ENCODE measurements around the gene ZC3H10. TPM values are rescaled to one million over a fixed set of nuclear protein-coding genes. Genes with fewer than 3 reads are reported as not detected.

ZC3H10 gene
- polyA plus RNA-seq, 3 donors, result 5.1 to 6.5 (median 5.8) TPM

DNA sequence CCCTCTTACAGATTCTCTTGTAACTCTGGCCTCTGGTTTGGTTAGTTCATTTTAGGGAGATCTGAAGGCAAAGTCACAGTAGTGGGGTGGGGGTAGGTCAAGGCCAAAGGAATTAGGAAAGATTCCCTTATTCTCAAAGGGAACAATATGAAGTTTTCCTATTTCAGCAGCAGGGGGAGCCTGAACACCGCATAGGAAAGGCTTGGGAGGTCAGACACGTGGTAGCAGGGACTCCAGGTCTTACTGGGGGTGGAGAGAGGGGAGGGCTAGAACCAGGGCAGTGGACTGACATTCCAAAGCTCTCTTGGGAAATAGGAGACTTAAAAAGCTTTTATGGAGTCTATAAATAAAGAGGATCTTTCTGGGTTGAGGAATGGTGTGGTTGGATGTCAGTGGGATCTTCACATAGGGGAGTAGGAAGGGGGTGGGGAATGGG, 1.3 kb downstream of the ZC3H10 start:
- peak in 8 of 11 donors; percentile 70 to 93 (median 84) for DNase-seq (ENCODE audit: extremely low read depth in 1 of 11, low read depth in 9 of 11, low spot score in 4 of 11)

DNA sequence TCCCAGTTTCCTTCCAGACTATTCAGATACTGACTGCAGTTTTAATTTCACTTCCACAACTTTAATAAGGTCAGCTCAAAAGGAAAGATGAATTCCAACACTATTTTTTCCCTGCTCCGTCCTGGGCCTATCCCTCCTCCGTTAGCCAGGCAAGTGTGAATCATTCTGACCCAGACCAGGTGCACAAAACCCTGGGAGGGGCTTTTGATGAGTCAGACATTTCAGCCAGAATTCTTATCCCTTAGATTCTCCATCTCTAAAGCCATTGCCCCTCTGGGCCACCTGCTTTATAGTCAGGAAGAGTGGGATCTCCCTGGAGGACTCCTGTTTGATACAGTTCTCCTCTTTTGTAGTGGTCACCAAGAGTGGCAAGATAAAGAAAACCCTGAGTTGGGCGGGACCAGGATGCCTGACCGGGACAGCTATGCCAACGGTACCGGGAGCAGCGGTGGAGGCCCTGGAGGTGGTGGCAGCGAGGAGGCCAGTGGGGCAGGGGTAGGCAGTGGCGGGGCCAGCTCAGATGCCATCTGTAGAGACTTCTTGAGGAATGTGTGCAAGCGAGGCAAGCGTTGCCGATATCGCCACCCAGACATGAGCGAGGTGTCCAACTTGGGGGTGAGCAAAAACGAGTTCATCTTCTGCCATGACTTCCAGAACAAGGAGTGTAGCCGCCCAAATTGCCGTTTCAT, 2.2 kb downstream of the ZC3H10 start:
- DNase-seq (ENCODE audit: extremely low read depth in 1 of 11, low read depth in 9 of 11, low spot score in 4 of 11), result no peak

DNA sequence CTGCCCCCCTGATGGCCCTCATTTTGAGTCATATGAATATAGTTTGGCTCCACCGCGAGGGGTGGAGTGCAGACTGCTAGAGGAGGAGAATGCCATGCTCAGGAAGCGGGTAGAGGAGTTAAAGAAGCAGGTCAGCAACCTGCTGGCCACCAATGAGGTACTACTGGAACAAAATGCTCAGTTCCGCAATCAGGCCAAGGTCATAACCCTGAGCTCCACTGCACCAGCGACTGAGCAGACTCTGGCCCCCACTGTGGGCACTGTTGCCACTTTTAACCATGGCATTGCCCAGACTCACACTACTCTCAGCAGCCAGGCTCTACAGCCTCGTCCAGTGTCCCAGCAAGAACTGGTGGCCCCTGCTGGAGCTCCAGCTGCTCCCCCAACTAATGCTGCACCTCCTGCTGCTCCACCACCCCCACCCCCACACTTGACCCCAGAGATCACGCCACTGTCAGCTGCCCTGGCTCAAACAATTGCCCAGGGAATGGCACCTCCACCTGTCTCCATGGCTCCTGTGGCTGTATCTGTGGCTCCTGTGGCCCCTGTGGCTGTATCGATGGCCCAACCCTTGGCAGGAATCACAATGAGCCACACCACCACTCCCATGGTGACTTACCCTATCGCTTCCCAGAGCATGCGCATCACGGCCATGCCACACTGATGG, 3.3 kb downstream of the ZC3H10 start:
- DNase-seq (ENCODE audit: extremely low read depth in 1 of 11, low read depth in 9 of 11, low spot score in 4 of 11), result no peak

DNA sequence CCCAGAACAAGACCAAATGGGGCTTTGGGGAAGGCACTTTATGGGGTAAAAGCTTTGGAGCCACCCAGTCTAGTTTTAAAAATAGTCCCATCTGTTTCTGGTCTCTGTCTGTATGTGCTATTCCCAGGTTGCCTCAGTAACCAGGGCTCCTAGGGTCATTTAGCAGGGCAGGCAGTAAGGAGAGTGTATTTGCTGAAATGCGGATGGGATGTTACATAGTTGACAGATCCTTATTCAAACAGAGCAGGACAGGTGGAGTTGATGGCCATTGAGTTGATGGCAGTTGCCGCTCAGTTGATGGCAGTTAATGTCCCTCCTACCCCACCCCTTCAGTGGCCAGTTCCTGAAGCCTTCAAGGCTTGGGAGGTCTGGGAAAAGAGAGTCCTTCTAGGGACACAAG, 4.6 kb downstream of the ZC3H10 start:
- DNase-seq (ENCODE audit: extremely low read depth in 1 of 11, low read depth in 9 of 11, low spot score in 4 of 11), result no peak

DNA sequence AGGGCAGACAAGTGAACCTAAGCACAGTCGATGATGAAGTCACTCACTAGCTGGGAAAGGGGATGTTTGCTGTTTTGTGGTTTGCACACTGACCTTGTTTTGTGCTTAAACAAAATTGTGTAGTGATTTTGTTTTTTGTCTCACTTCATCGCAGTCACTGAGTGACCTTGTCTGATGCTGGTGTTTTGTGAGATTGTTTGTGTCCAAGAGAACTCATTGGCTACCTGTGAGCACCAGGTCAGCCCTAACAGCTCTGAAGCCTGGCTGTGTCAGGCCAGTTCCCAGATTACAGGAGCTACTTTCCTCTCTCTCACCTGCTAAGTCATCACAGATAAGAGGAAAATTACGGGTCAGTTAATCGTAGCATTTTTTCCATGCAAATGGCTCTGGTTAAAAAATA, 6.1 kb downstream of the ZC3H10 start:
- no peak for DNase-seq (ENCODE audit: extremely low read depth in 1 of 11, low read depth in 9 of 11, low spot score in 4 of 11)

DNA sequence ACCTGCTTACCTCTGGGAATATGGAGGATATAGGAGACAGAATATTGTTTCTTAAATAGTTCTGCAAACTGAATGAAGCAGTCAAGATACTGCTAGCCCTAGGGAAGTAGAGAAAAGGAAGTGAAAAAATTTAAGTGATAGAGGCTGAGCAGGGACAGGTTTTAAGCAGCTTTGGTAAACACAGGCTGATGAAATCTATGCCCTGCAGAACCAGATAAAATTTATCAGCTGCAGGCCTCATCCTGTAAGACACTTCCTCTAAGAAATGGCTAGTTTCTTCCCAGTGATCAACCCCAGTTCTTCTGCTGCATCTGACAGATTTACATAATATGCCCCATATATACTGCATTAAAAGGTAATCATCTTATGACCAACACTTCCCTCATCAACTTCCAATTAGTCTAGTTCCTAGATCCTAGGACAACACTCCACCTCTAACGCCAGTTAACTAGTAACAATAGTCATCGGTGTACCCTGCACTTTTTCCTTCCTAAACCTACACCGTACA, 8.7 kb downstream of the ZC3H10 start:
- no peak for DNase-seq (ENCODE audit: extremely low read depth in 1 of 11, low read depth in 9 of 11, low spot score in 4 of 11)

DNA sequence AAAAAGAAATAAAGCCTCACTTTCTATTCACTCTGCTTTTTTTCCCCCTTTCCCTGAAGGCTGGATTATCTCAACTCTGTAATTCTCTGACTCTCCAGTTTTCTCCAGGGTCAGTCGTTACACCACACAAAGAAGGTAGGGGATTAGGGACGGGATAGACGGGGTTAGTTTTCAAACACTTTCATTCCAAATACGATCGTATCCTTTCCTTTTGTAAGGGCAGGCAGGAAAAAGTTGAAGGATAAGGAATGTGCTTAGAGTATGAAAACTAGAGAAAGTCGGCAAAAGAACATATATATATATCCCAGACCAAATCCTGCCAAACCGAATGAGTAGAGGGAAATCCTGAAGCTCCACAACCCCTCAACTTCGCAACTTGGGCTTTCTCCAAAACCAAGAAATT, 9.4 kb downstream of the ZC3H10 start:
- DNase-seq (ENCODE audit: extremely low read depth in 1 of 11, low read depth in 9 of 11, low spot score in 4 of 11), result no peak

DNA sequence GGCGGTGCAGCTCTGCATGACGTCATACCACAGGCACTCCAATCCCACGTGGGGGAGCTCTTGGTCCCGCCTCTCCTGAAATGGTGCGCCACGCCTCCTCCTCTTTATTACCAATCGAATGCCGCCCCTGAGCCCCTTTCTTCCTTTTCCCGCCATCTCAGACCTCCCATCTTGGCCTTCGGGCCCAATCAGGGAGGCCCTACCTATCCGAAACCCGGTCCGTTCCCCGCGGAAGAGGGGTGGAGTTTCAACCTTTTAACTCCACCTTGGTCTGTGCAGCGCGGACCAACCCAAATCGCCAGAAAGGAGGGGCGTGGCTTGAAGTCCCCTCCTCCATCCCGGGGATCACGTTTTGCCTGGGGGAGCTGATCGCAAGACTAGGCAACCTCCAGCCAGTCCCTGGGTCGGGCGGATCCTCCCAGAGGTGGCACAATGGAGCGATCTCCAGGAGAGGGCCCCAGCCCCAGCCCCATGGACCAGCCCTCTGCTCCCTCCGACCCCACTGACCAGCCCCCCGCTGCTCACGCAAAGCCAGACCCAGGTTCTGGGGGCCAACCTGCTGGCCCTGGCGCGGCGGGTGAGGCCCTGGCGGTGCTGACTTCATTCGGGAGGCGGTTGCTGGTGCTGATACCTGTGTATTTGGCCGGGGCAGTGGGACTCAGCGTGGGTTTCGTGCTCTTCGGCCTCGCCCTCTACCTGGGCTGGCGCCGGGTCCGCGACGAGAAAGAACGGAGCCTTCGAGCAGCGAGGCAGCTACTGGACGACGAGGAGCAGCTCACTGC, 10.0 kb downstream of the ZC3H10 start, which contains the start of gene ESYT1:
Gene ESYT1 (plus strand): TSS at position 380 of the 782 bp plus-strand sequence. CDS start 53 bp downstream, at position 433.
- DNase-seq (ENCODE audit: extremely low read depth in 1 of 11, low read depth in 9 of 11, low spot score in 4 of 11), result peak; percentile 96 to 100 (median 99)

DNA sequence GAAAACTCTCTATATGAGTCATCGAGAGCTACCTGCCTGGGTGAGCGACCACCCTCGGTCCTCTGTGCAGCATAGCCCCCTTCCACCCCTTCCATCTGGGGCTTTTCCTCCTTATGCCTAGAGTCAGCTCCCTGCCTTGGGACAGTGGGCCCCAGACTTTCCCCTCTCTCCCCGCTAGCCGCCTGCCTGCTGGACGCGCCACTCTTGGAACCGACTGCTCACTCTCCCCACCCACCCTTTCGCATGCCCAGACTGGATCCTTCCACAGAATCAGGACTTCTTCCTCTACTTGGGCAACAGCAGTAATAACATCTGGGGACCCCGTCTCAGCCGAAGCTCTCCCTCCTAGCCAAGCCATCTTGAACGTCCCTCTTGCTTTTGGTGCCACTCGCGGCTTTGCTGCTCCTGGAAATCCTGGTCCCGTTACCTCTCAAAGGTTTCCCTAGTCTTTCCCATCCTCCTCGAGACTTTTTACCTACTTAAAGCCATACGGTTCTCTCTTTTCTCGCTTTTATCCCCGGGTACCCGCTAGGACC, 10.7 kb downstream of the ZC3H10 start:
- no peak for DNase-seq (ENCODE audit: extremely low read depth in 1 of 11, low read depth in 9 of 11, low spot score in 4 of 11)

DNA sequence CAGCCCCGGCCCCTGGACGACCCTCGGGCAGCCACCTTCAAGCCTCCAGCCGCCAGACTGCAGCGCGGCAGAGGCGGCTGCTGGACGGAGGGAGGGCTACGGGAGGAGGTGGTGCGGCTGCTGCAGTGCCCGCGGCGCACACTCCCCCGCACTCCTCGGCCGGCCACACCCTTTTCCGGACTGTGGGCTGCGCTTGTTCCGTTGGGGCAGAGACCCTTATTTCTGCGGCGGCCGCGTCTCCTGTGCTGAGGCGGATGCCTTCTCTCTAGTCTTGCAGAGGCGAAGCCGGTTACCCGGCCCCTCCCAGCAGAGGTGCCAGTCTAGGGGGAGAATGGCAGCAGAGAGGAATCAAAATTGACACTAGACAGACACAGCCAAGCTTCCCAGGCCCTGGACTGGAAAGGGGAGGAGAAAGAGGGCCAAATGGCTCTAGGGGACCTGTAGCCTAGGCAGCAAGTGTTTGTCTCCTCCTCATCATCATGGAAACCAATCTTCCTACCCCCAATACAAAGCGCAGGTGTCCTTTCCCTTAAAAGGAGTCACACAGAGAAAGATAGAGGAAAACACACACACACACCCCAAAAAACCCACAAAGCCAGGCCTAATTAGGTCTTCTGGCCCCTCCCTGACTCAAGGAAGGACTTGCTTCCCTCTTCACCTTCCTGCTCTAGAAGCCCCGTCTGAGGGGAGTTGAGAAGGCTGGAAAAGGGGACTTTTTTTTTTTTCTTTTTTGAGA, 11.3 kb downstream of the ZC3H10 start:
- DNase-seq (ENCODE audit: extremely low read depth in 1 of 11, low read depth in 9 of 11, low spot score in 4 of 11), result no peak

DNA sequence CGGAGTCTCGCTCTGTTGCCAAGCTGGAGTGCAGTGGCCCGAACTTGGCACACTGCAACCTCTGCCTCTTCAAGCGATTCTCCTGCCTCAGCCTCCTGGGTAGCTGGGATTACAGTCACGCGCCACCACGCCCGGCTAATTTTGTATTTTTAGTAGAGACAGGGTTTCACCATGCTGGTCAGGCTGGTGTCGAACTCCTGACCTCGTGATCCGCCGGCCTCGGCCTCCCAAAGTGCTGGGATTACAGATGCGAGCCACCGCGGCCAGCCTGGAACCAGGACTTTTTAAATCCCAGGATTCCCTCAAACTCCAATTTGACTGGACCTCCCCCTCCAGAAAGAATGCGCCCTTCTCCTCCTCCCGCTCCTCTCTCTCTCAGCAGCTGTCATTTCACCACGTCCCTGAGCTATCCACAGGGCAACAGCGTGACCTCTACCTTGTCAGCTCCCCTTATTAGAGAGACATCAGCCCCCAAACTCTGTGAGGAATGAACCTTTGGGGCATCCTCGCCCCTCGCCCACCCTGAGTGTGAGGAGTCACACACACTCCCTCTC, 12.0 kb downstream of the ZC3H10 start:
- DNase-seq (ENCODE audit: extremely low read depth in 1 of 11, low read depth in 9 of 11, low spot score in 4 of 11), result no peak

DNA sequence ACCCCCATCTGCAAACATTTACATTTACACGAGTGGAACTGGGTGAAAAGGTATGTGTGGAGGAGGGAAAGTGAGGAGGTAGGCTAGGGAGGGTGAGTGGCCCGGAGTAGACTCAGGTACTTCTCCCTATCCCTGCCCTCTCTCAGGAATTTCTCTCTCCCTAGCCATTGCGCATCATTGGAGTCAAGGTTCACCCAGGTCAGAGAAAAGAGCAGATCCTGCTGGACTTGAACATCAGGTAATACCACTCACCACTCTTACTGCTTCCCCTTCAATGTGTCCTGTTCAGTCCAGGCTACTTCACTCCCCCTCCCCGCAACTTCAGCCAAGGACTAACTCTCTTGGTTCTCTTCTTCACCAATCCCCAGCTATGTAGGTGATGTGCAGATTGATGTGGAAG, 12.8 kb downstream of the ZC3H10 start:
- no peak for DNase-seq (ENCODE audit: extremely low read depth in 1 of 11, low read depth in 9 of 11, low spot score in 4 of 11)

DNA sequence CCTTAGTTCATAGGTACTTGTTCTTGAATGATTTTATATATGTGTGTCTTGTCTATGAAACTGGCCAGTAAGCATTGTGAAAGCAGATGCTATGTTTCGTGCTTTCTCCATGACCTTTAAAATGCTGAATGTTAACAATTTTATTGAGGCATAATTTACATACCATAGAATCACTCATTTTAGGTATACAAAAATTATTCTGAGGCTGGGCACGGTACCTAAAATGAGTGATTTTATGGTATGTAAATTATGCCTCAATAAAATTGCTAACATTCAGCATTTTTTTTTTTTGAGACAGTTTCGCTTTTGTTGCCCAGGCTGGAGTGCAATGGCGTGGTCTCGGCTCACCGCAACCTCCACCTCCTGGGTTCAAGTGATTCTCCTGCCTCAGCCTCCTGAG, 16.8 kb downstream of the ZC3H10 start:
- no peak for DNase-seq (ENCODE audit: extremely low read depth in 1 of 11, low read depth in 9 of 11, low spot score in 4 of 11)

DNA sequence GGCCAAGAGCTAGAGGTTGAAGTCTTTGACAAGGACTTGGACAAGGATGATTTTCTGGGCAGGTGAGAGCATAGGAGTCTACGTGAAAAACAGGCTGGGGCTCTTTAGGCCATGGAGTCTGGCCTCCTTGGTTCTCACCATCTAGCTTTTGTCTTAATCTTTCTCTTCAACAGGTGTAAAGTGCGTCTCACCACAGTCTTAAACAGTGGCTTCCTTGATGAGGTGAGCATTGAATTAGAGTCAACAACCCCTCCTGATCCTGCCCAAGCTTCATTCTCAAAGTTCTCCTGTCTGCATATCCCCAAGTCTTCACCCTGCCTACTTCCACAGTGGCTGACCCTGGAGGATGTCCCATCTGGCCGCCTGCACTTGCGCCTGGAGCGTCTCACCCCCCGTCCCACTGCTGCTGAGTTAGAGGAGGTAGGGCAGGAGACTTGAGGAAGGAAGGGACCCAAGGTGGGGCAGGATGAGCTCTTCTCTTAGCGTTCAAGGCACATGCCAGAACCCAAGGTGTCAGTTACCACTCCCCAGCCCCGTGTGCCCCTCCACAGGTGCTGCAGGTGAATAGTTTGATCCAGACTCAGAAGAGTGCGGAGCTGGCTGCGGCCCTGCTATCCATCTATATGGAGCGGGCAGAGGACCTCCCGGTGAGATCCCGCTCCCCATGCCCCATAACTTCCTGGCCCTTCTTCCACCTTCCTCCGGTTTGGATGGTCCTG, 19.9 kb downstream of the ZC3H10 start:
- DNase-seq (ENCODE audit: extremely low read depth in 1 of 11, low read depth in 9 of 11, low spot score in 4 of 11), result no peak

DNA sequence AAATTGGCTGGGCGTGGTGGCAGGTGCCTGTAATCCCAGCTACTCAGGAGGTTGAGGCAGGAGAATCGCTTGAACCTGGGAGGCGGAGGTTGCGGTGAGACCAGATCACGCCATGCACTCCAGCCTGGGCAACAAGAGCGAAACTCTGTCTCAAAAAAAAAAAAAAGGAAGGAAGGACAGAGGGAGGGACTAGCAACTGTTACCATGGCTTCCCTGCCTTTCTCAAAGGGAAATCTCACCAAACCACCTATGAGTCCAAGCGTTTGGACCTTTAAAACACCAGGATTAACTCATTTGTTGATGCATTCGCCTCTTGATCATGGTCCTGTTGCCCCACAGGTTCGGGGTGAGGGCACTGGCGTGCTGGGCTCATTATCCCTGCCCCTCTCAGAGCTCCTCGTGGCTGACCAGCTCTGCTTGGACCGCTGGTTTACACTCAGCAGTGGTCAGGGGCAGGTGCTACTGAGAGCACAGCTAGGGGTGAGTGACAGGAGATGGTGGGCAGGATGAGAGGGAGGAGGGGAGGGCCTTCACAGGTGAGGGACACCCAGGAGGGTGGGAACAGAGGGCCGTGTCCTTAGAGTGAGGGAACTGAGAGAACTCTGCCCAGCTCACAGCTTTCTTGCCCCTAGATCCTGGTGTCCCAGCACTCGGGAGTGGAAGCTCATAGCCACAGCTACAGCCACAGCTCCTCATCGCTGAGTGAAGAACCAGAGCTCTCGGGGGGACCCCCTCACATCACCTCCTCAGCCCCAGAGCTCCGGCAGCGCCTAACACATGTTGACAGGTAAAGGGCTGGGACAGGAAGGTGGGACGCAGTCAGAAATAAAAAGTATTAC, 24.1 kb downstream of the ZC3H10 start:
- DNase-seq (ENCODE audit: extremely low read depth in 1 of 11, low read depth in 9 of 11, low spot score in 4 of 11), result no peak

DNA sequence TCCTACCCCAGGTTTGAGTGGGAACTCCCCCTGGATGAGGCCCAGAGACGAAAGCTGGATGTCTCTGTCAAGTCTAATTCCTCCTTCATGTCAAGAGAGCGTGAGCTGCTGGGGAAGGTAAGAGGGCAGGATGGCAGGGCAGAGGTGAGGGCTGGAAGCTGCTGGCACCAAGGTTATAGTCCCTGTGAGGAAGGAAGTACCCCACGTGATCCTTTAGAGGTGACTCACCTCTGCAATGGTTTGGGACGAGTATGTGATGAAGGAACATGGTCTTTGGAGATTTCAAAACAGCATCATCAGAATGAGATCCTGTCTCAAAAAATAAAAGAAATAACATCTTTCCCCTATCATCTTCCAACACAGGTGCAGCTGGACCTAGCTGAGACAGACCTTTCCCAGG, 25.2 kb downstream of the ZC3H10 start:
- DNase-seq (ENCODE audit: extremely low read depth in 1 of 11, low read depth in 9 of 11, low spot score in 4 of 11), result no peak

DNA sequence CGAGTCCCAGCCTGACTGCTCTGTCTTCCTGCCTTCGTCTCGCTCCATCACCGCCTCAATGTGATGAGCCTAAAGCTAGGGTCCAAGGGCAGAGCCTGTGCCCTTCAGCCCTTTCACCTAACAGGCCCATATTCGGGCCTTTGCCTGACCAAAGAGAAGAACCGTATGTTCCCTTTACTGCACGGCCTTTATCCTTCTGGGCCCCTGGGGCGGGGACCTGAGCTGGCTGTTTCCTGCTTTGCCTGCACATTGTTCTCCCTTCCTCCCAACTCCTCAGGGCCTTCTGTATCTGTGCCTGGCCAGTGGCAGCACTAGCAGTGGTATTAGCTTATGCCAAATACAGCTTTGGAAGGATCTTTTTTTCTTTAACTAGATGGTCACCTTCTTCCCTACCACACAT, 25.8 kb downstream of the ZC3H10 start:
- no peak for DNase-seq (ENCODE audit: extremely low read depth in 1 of 11, low read depth in 9 of 11, low spot score in 4 of 11)

Data from renal cortex interstitium (tissue), 11 donors.